Skeletal muscle satellite cell (primary cell): Measurements from ENCODE around the gene MAD1L1.

Source experiments
- H3K27me3 ChIP-seq: 2 replicates; pipeline ENCODE4 v1.7.0; 2013; ENCODE audit warnings: low read length; ENCODE audit not compliant: control insufficient read depth, insufficient read depth
- H3K36me3 ChIP-seq: 2 replicates; pipeline ENCODE4 v1.7.0; 2013; ENCODE audit warnings: mild to moderate bottlenecking, control low read depth, low read length; ENCODE audit not compliant: insufficient read depth
- H3K4me1 ChIP-seq: 2 replicates; pipeline ENCODE4 v1.7.0; 2013; ENCODE audit warnings: low read length; ENCODE audit not compliant: control insufficient read depth, insufficient read depth
- H3K4me2 ChIP-seq: 2 replicates; pipeline ENCODE4 v1.7.0; 2013; ENCODE audit warnings: mild to moderate bottlenecking, low read length
- H3K4me3 ChIP-seq: 2 replicates; pipeline ENCODE4 v1.7.0; 2013; ENCODE audit warnings: low read length
- H3K9ac ChIP-seq: 2 replicates; pipeline ENCODE4 v1.7.0; 2013; ENCODE audit warnings: mild to moderate bottlenecking, low read depth, low read length, moderate library complexity
- H3K9me3 ChIP-seq: replicated peaks from 2 replicates; pipeline ENCODE4 v1.7.0; 2013; ENCODE audit warnings: mild to moderate bottlenecking, control low read depth, low read length

The MAD1L1 gene

DNA sequence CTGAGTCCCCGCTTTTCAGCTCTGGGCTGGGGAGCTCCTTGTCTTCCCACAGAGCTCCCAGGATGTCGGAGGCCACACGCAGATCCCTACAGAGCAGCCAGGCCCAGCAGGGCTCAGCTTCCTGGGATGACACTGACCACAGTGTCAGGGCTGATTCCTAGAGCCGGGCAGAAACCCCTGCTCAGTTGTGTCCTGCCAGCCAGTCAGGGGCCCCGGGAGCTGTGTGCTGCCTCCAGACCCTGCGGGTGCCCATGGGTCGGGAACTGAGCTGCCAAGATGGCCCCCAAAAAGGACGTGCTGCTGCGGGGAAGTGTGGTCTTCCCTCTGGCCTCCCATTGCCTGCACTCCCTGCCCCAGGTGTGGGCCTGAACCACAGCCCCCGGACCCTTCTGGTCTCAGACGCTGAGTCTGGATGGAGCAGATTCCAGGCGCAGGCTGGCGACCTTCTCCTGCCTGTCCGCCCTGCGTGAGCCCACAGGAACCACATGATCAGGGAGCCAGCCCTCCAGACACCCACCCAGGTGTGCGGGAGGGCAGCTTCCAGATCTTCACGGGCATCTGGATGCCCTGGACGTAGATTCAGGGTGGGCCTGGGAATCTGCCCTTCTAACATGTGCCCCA is 217.4 kb downstream of the MAD1L1 start:
- no peak overlapping the region for H3K9ac ChIP-seq
- H3K9me3 ChIP-seq, result no peaks in the 10 kb centered on the region
- no peak overlapping the region for H3K4me3 ChIP-seq
- H3K4me1 ChIP-seq, result peaks cover 23% of the 10 kb centered on the region
- no peaks in the 10 kb centered on the region for H3K36me3 ChIP-seq
- no peaks in the 10 kb centered on the region for H3K27me3 ChIP-seq
- no peak overlapping the region for H3K4me2 ChIP-seq

DNA sequence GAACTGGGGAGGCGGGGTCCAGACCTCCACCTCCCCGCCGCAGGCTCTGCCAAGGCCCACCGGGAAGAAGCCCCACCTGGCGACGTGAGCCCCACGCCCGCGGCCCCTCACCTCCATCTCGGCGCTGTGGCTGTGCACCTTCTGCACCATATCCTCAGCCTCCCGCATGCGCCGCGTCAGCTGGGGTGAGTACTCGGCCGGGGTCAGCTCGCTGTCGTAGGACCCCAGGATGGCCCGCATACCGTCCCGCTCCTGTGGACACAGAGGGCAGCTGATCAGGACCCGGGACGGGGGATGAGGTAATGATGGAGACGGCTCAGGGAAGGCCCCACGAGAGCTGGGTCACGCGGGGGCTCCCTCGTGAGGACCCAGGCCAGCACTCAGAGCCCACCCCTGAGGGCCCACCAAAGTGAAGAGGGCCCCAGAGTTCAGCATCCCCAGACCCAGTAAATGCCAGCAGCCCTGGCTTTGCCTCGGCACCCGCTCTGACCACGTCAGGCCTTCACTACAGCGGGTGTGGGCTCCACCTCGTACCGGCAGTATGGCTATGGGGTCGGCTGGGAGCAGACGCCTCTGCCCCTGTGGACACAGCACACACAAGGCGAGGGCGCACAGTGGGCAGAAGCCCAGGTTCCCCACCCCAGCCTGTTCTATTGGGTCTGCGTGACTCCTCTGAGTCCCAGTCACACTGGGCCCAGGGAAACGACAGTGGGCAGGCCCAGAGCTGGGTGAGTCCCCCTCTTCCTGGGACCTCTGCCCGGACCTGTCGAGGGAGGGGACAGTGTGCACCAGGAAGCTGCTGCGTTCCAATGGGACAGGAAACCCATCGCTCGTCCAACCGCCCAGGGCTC is 218.1 kb downstream of the MAD1L1 start:
- H3K36me3 ChIP-seq, result no peaks in the 10 kb centered on the region
- no peak overlapping the region for H3K9ac ChIP-seq
- no peaks in the 10 kb centered on the region for H3K9me3 ChIP-seq
- H3K4me2 ChIP-seq, result no peak overlapping the region
- peaks cover 16% of the 10 kb centered on the region for H3K4me1 ChIP-seq
- H3K27me3 ChIP-seq, result no peaks in the 10 kb centered on the region
- H3K4me3 ChIP-seq, result no peak overlapping the region

DNA sequence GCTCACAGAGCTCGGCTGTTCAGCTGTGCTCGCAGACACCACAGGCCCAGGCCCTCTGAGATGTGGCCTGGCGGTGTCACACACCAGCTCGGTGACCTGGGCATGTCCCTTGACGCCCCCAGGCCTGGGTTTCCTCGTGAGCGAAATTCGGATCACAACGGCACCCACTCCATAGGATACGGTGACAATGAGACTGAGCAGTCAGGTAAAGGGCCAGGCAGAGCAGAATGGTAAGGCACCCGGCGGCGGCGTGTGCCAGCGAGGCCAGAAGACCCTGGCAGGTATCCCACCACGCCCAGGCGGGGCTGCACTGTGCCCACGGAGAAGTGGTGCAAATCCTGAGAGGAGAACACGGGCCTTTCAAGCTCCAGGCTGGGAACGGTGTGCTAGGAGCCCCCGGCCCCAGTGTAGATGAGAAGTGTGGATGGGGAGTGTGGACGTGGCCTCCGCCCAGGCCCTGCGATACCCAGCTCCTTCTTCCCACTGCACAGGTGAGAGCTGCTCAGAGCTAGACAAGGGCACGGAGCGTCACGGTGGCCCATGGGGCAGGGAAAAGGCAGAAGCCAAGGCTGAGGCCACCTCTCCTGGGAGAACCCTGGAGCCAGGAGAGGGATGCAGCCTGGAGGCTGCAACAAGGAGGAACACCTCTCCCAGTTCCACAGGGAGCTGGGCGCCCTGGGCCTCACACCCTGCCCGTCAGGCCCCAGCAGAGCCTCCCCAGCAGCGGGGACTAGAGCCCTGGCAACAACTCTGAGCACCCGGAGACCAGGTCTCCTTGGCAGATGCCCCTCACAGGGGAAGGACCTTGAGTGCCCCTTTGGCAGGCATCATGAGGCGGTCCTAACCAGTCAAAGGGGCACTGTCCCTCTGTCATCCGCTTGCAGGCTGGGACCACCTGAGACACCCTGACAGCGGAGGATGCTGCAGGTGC is 219.1 kb downstream of the MAD1L1 start:
- no peak overlapping the region for H3K4me3 ChIP-seq
- no peak overlapping the region for H3K4me2 ChIP-seq
- no peaks in the 10 kb centered on the region for H3K36me3 ChIP-seq
- no peak overlapping the region for H3K9ac ChIP-seq
- peaks cover 6% of the 10 kb centered on the region for H3K4me1 ChIP-seq
- no peaks in the 10 kb centered on the region for H3K27me3 ChIP-seq
- no peaks in the 10 kb centered on the region for H3K9me3 ChIP-seq

DNA sequence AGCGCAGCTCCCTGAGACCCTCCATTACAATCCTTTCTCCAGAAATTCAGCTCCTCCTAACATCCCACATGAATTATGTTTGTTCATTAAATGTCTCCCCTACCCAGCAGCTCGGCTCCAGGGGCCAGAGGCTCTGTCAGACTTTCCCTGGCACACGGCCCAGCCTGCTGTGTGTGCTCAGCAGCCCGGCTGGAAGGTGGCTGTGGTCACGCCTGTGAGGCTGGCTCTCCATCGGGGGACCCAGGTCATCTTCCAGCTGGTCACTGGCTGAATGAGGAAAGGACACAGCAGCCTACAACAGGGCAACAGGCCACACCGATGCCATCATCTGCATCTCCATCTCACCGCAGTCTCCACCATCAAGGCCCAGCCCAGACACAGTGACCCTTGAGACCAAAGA is 219.8 kb downstream of the MAD1L1 start:
- no peaks in the 10 kb centered on the region for H3K36me3 ChIP-seq
- H3K9me3 ChIP-seq, result no peaks in the 10 kb centered on the region
- H3K9ac ChIP-seq, result no peak overlapping the region
- H3K4me2 ChIP-seq, result no peak overlapping the region
- H3K4me1 ChIP-seq, result no peaks in the 10 kb centered on the region
- no peak overlapping the region for H3K4me3 ChIP-seq
- H3K27me3 ChIP-seq, result no peaks in the 10 kb centered on the region

DNA sequence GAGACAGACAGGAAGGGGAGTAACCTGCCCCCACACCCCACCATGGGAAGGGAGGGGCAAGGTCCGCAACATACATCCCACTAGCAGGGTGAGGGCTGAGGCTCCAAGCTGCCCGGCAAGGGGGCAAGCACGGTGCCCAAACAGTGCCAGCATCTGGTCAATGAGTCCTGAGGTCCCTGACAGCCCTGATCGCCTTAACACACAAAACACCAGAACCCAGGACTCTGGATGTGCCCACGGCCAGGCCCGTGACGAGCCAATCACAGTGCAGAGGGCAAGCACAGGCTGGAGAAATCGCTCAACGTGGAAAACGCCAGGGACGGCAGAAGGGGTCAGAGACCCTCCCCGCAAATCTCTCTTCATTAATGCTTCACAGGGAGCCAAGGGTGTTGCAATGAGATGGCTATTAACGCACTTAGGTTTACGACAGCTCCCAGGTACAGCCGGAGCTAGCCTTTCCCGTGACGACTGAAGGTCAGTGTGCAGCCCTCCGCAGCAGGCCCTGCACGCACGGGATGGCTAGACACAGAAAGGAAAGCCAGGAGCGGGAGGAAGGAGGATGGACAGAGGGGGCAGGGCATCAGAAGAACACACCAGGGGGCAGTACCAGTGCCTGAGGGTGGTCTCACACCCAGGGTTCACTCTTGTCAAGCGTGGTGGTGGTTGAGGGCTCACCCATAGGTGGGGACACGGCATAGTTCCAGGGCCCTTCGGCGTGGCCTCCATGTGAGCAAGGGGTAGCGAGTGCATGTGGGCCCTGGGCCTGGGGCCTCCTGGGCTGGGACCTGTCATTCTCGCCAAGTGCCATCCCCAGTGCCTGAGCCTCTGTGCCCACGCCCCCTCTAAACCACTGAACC is 220.5 kb downstream of the MAD1L1 start:
- Histone ChIP-seq H3K4me3 (no peak overlapping the region), H3K9ac (no peak overlapping the region), H3K36me3 (no peaks in the 10 kb centered on the region), H3K27me3 (no peaks in the 10 kb centered on the region), H3K9me3 (no peaks in the 10 kb centered on the region), H3K4me1 (no peaks in the 10 kb centered on the region), H3K4me2 (no peak overlapping the region)

DNA sequence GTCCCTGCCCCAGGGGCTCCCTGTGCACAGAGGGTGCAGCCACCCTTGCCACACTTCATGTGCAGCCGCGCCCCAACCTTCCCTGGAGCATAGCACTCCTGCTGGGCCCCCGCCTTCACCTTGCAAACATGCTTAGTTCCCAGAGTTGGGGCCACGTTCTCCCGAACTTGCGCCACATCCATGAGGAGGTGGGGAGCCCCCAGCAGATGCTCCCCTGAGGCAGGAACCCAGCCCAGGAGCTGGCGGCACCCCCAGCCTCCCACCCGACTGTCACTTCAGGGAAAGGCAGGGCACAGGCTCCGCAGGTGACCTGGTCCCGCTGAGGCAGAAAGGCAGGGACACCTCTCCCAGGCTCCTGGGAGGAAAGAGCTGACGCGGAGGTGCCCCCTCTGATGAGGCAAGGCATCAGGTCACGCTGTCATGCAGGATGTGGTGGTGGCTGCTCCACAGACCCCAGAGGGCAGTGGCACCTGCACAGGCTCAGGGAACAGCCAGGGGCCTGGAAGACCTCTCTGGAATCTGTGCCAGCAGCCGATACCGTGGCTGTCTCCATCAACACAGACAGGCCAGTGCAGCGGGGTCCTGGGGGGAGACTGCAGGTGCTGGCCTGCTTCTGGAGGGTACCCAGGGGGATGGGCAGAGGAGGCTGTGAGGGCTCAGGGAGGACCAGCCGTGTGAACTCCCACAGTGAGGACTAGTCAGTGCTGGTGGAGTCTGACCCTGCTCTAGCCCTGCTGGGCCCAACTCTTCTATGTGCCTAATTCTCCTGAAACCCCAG is 221.3 kb downstream of the MAD1L1 start:
- H3K4me2 ChIP-seq, result no peak overlapping the region
- no peak overlapping the region for H3K9ac ChIP-seq
- no peaks in the 10 kb centered on the region for H3K36me3 ChIP-seq
- H3K4me3 ChIP-seq, result no peak overlapping the region
- H3K27me3 ChIP-seq, result no peaks in the 10 kb centered on the region
- H3K9me3 ChIP-seq, result no peaks in the 10 kb centered on the region
- no peaks in the 10 kb centered on the region for H3K4me1 ChIP-seq

DNA sequence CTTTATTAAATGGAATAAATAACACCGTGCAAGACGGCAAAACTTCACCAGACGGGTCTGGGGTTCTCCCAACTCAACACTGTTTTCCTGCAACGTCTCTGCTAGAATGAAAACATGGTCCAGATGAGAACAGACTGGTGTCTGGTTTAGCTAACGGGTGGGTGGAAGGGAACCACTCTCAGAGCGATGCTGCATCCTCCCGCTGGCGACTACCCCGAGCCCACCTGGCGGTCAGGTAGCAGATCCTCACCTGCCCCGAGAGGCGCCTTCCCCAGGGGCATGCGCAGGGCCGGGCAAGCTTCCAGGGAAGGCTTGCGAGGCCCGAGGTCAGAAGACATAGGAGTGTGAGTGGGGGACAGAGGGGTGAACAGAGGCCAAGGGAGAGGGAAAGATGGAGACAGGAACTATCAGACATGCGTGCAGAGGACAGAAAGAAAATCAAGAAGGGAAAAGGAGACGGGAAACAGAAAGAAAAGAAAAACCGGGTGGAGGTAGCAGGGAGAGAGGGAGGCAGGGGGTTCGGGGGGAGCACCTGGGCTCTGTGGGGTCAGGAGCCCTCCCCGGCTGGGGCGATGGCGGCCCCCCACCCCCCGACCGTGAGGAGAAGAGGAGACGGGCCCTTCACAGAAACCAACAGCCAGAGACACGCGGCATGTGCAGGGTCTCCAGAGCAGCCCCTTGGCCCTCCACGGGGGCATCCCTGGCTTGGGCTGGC is 222.0 kb downstream of the MAD1L1 start:
- no peaks in the 10 kb centered on the region for H3K27me3 ChIP-seq
- no peaks in the 10 kb centered on the region for H3K36me3 ChIP-seq
- no peak overlapping the region for H3K9ac ChIP-seq
- no peaks in the 10 kb centered on the region for H3K4me1 ChIP-seq
- no peak overlapping the region for H3K4me3 ChIP-seq
- H3K9me3 ChIP-seq, result no peaks in the 10 kb centered on the region
- no peak overlapping the region for H3K4me2 ChIP-seq

DNA sequence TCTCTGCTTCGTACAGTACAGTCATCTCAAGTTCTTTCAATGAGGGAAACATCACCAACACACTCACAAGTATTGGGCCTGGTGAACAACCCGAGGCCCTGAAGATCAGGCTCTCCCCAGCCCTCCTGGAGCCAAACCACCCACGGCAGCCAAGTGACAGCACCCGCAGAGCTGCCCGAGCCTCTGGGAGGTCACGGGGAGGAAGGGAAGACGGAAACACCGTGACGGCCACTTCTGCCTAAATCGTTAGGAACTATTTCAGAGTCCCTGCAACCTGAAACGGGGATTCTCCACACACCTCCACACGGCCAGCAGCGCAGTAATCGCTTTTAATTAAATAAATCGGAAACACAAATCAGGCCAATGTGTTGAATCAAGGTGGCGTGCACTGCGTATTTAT is 222.6 kb downstream of the MAD1L1 start:
- Histone ChIP-seq H3K4me2 (no peak overlapping the region), H3K4me1 (no peaks in the 10 kb centered on the region), H3K27me3 (no peaks in the 10 kb centered on the region), H3K4me3 (no peak overlapping the region), H3K36me3 (no peaks in the 10 kb centered on the region), H3K9ac (no peak overlapping the region), H3K9me3 (no peaks in the 10 kb centered on the region)

DNA sequence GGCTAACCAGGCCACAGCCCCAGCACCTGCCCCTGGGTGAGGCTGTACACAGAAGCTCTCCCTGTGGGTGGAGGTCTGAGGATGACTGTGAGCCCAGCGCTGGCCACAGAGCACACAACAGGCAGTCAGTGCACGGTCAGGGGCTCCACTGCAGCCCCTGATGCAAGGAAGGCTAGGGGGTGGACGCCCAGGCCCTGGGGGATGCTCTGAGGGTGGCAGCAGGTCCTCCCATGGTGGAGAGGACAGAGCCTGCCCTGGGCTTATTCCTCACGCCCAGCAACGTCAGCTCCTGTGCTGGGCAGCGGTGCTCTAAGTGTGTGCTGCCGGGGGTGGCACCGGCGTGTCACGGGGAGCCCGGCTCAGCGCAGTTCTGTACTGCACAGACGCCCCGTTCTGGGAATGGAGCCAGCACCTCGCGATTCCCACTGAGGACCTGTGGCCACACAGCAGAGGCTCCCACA is 223.2 kb downstream of the MAD1L1 start:
- no peaks in the 10 kb centered on the region for H3K9me3 ChIP-seq
- H3K27me3 ChIP-seq, result no peaks in the 10 kb centered on the region
- no peak overlapping the region for H3K4me3 ChIP-seq
- no peak overlapping the region for H3K4me2 ChIP-seq
- no peak overlapping the region for H3K9ac ChIP-seq
- no peaks in the 10 kb centered on the region for H3K4me1 ChIP-seq
- H3K36me3 ChIP-seq, result no peaks in the 10 kb centered on the region
